Renal cortical epithelial cell (primary cell): ENCODE results near the gene RPGR. TPM values are rescaled to one million over a fixed set of nuclear protein-coding genes. Genes with fewer than 3 reads are reported as not detected.
A peak's percentile ranks its signal among the peaks of the same experiment; 100 is the strongest.

Experiments
- DNase-seq: peaks from one replicate; pipeline ENCODE4 v3.0.0-alpha.2; 2011; ENCODE audit warnings: low read depth
- total RNA-seq: library from RNA; depleted of rRNA; stranded (reverse); fragments of >200 nt; gene quantifications from 2 replicates; pipeline ENCODE4 v1.2.3, GENCODE V29; 2014

The RPGR gene
- total RNA-seq, 1 donor from 2014 or later = 7.2 TPM

DNA sequence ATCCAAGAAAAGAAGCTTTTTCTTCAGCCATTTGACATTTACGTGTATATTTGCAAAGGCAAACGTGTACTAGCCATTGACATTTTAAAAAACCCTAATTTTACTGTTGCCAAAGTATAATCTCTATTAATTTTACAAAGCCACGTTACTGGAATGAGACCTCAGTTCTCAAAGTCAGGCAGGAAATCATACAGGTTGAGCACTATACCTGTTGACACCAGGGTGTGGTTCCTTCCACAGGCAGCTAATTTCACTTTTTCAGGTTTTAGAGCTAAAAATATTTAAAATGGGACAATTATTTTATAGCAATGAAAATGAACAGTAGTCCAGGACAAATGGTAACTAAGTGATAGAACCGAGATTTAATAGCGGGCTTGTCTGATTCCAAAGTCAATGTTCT is 6.5 kb downstream of the RPGR start:
- DNase-seq = no peak

- DNase-seq = no peak
Measured at GRCh38 chrX:38318606-38319005, 8.7 kb downstream of the RPGR start.

DNA sequence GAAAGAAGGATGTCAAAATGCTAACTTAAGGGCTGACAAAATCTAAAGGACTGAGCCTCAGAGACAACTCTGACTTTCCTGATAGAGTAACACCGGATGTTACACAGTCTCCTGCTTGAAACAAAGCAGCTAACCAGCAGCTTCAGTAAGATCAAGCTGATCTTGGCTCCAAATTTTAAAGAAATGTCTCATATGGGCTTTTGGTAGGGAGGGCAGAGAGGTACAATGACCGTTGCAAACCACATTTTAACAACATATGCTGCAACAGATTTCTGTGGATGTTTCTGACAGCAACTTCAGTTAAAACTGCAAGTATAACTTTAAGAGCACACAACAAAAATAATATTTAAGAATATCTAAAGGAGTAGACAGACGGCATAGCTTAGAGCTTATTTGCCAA is 9.1 kb downstream of the RPGR start:
- DNase-seq = no peak

GRCh38 chrX:38315186-38315585 is 12.1 kb downstream of the RPGR start:
- DNase-seq = no peak

DNA sequence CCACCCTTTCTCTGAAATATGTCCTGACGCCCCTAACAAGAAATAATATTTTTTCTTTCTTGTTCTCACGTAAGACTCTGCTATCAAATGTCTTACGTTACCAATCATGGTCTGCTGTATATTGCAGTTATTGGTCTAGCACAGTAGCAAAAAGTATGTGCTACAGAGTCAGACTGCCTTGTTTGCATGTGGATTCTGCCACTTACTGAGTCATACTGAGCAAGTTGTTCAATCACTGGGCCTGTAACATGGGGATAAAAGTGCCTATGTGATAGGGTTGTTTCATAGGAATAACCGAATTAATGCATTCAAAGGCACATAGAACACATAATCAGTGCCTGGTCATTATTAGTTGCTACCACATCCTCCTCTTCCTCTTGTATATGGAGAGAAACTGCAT is 14.1 kb downstream of the RPGR start:
- DNase-seq = peak; percentile 11

DNA sequence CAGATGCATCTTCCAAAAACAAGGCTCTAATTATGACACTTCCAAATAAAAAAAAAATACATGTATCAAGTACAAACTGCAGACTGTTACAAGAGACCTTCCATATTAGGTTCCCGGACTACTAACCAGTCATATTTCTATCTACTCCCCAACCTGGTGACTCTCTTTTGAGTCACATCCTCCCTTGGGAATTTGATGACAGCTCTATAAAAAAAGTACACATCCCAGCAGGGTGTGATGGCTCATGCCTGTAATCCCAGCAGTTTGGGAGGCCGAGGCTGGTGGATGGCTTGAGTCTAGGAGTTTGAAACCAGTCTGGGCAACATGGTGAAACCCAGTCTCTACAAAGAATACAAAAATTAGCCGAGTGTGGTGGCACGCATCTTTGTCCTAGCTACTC is 14.9 kb downstream of the RPGR start:
- DNase-seq = peak; percentile 43

DNA sequence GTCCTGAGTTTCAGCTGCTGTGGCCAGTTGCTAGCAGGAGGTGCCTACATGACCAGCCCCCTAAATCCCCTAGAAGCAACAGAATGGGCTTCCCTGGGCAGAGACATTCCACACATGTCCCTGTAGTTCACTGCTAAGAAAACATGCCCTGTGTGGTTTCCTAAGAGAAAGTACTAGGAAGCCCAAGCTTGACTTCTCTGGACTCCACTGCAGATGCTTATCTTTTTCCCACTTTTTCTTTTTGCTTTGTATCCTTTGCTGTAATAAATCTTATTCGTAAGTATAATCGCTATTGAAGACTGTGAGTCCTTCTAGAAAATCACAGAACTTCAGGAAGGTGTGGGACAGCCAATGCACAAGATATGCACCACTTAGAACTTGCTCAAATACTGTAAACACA is 15.6 kb downstream of the RPGR start:
- no peak for DNase-seq

DNA sequence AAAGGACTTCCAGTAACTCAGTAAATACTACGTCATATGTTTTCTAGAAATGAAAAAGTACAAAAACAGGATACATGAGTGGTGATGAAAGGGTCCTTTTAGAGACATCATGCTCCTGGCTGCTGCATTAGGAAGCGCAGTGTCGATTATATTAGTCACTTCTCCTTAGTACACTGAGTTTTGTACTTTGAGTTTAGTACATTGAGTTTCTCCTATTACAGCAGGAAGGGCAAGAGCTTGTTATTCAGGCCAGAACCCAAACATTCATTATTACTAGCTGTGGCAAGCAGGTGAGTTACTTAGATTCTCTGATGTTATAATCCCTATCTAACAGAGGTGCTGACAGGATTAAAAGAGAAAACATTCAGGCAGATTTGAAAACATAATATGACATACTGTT is 21.3 kb downstream of the RPGR start:
- no peak for DNase-seq

- DNase-seq = no peak
Measured at GRCh38 chrX:38304010-38304409, 23.3 kb downstream of the RPGR start.

DNA sequence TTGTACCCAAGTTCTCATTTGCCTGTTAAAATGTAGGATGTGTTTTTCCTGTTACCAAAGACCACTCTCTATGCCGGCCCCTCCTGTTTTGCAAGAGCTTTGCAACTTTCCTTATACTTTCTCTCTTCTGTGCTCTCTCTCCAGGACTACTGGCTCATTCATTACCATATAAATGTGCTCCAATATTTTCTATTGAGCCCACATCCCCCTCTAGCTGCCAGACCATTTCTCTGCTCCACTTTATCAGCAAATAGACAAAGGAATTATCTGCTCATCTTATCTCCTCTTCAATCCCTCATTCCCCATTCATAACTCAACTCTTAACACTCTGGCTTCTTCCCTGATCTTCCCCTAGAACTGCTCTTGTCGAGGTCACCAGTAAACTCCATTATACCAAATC is 33.6 kb downstream of the RPGR start:
- DNase-seq = no peak

DNA sequence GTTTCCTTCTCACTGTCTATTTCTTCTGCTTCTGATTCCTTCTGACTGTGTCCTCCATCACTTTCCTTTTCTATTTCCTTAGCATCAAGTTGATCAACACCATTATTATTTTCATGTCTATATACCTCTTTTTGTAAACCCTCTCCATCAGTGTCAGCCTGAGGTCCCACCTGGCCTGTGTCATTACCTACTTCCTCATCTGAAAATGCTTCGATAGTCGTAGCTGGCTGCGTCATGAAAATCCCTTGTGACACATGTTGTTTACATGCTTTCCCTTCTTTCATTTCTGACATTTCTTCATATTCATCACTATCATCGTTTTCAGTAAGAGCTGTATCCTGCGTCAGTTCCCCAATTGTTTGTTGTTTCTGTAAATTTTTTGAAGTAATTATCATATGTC is 39.6 kb downstream of the RPGR start:
- DNase-seq = no peak

DNA sequence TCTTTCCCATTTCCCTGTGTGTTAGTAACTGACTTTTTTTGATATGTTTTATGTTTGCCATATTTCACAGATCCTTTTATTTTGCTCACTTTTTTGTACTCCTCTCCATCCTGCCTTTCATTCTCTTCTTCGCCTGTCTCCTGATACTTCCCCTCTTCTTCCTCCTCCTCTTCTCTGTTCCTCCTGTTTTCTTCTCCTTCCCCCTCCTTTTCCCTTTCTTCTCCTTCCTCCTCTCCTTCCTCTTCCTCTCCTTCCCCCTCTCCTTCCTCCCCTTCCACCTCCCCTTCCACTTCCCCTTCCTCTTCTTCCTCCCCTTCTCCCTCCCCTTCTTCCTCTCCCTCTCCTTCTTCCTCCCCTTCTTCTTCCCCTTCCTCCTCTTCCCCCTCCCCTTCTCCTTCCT is 41.7 kb downstream of the RPGR start:
- DNase-seq = no peak

- DNase-seq = no peak
Measured at GRCh38 chrX:38282049-38282448, 45.3 kb downstream of the RPGR start.

DNA sequence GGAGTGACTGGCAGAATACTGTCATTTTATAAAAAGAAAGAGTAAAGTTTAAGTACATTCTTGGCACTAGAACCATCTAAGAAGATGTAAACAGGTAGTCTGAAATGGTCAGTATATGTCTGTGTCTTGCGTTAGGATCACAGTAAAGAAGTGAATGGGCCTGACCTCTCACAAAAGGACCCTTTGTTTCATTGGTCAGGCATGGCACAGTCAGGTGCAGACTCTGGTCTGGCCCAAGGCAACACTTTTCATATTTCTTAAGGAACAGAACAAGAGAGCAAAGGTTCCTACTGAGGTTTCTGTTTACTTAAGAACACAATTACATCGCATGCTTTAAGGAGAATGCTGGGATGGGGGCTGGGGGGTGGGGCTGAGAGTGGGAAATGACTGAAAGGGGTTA is 48.1 kb downstream of the RPGR start:
- DNase-seq = peak; percentile 52

DNA sequence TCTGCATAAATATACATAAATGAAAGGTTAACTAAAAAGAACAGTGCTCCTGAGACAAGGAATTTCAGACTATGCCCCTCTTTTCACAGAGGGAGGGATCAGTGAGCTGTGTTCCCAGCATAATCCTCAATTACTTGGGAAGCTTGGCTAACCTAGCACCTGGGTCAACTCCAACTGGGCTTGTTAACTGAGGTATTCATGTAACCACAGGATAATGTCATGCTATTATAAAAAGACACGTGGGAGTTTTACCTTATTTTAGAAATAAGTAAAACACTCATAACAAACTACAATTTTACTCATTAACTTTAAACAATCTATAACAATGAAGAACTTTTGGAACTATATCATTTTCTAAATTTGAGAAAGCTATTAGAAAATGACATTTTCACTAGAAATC is 48.6 kb downstream of the RPGR start:
- peak; percentile 48 for DNase-seq

GRCh38 chrX:38277802-38278201 is 49.5 kb downstream of the RPGR start:
- no peak for DNase-seq

DNA sequence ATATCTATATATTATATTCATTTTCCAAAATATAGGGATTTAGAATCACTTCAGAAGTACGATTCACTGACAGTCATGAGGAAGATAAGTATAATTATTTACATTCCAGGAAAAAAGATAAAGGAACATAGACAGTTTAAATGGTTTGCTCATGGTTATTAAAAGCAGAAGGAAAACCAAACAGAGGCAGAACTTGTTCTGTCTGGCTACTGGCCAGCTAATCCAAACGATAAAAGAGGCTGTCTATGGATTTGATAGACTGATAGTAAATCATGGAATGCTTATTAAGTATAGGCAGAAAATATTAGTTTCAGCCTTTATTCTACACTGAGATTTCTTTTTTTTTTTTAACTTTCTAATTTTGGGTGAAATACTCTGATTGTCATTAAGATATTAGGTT is 50.2 kb downstream of the RPGR start:
- DNase-seq = no peak

DNA sequence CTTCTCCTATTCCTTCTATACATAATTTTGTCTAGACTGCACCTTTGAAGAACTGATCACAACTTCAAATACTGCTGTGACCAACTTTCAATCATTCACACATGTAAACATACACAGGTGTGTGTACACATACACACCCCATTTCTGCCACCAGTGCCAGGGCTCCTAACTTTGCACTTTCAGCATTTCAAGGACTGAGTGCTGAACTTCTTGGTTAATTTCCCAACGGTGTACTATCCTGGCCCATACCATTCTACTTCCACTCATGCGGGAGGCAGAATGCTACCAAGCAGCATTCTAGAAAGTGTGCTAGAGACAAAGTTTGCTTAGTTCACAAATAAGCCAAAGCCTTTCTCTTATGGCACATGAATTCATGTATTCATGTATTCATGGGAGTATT is 51.2 kb downstream of the RPGR start:
- peak; percentile 9 for DNase-seq

GRCh38 chrX:38275615-38276014 is 51.7 kb downstream of the RPGR start:
- DNase-seq = peak; percentile 91

GRCh38 chrX:38273453-38273852 is 53.9 kb downstream of the RPGR start:
- DNase-seq = no peak

DNA sequence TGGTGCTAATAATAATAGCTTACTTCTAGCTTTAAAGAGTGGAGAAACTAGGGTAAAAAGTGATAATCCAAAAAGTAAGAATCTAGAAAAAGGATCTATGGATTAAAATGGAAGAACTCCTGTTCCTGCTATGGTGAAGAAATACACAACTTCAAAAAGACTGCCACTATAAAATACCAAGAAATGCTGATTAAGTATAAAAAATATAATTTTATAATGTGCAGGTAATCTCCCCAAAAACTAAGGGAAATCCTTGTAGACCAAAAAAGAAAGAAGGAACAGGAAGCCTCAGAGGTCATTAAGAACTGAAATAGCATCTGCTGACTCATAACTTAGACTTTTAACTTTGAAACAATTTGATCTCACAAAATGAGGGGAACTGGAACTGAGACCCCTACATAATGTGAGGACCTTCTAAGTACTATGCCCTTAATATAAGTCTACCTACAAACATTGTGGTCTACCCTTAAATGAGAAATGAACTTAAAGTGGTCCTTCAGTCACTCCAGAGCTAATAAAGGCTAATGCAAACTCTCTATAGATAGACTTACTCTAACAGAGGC is 56.1 kb downstream of the RPGR start:
- DNase-seq = no peak

DNA sequence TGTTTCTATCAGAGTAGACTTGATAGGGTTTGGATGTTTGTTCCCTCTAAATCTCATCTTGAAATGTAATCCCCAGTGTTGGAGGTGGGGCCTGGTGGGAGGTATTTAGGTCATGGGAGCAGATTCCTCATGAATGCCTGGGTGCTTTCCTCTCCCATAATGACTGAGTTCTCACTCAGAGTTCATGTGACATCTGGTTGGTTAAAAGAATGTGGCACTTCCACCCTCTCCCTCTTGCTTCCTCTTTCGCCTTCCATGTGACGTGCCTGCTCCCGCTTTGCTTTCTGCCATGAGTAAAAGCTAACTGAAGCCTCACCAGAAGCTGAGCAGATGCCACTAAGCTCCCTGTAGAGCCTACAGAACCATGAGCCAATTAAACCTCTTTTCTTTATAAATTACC is 59.3 kb downstream of the RPGR start:
- DNase-seq = peak; percentile 19

DNA sequence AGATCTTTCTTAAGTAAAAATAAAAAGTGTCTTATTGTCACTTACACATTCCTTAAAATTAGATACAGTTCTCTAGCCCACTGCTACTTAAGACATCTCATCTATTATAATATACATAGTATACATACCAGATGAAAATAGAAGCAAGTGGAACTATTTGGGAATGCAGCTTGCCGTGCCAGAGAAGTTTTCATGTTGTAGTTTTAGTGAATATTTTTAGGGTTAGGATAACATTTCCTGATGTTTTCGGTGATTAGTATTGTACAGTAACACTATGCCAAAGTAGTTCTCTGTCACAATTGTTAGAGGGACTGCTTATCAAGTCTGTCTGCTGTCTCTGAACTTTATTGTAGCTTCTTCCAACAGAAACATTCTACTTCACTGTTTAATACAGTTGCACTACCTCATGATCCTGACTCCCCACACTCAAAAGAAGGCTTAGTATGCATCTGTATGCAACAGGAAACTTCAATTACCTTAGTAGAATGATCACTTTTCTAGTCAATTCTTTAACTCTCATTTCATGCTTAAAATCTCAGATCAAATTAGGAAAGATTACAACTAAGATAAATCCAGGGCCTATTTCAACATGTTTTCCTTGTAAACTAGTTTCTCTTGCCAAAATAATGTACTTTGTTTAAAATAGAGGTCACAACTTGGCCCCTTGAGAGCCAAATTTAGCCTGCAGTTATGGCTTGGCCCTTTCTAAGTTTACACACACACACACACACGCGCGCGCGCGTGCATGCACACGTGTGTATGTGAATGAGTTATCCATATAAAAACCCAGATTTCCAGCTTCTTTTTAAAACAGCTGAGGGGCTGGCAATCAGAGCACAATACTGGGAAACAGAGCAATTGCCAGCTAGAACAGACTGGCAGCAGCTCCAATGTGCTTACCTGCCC is 64.3 kb downstream of the RPGR start:
- DNase-seq = no peak

DNA sequence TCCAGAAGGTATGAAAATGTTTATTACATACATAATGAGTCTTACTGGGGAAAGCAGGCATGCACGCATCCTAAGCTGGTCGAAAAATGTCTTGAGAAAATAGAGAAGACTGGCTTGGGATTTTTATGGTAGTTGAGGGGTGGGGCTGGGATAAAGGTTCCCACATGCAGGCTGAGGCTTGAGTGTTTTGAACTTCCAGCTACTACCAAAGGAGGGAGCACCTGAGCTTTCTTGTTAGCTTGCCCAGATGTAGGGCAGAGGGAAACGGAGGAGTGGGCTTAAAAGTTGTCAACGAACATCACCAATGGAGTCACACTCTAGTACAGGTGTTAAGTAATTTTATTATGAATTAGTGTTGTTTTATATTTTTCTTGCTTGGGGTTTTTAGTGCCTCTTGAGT is 67.1 kb downstream of the RPGR start:
- peak; percentile 30 for DNase-seq
